MM.1S (cell line): ENCODE measurements around the gene NCSTN.
A peak's percentile ranks its signal among the peaks of the same experiment; 100 is the strongest.

ENCODE experiments used
- DNase-seq: peaks from one replicate; pipeline ENCODE4 v3.0.0-alpha.2; 2015
- H2AFZ ChIP-seq: fragments of 300-600 bp; sonication (generic); 2 replicates; pipeline ENCODE4 v1.6.0; 2016; ENCODE audit warnings: antibody characterized with exemption, low read length
- H3F3A ChIP-seq: fragments of 300-600 bp; sonication (generic); 2 replicates; pipeline ENCODE4 v1.6.1; 2016; ENCODE audit warnings: mild to moderate bottlenecking, antibody characterized with exemption, low read length, moderate library complexity, mixed read lengths; ENCODE audit not compliant: insufficient read depth
- H3K27ac ChIP-seq: fragments of 300-600 bp; sonication (generic); 2 replicates; pipeline ENCODE4 v1.5.1; 2016; ENCODE audit warnings: mild to moderate bottlenecking, low read length
- H3K27me3 ChIP-seq: fragments of 300-600 bp; sonication (generic); replicated peaks from 2 replicates; pipeline ENCODE4 v1.6.0; 2016; ENCODE audit warnings: low read length; ENCODE audit not compliant: insufficient read depth
- H3K36me3 ChIP-seq: fragments of 300-600 bp; sonication (generic); replicated peaks from 2 replicates; pipeline ENCODE4 v1.6.1; 2016; ENCODE audit warnings: mild to moderate bottlenecking, low read length, mixed read lengths; ENCODE audit not compliant: insufficient read depth
- H3K4me1 ChIP-seq: fragments of 300-600 bp; sonication (generic); 2 replicates; pipeline ENCODE4 v1.6.1; 2016; ENCODE audit warnings: low read length, mixed read lengths
- H3K4me2 ChIP-seq: fragments of 300-600 bp; sonication (generic); 2 replicates; pipeline ENCODE4 v1.6.0; 2016; ENCODE audit warnings: low read depth, low read length
- H3K4me3 ChIP-seq: fragments of 300-600 bp; sonication (generic); 2 replicates; pipeline ENCODE4 v1.5.1; 2016; ENCODE audit warnings: low read length, mixed read lengths
- H3K79me2 ChIP-seq: fragments of 300-600 bp; sonication (generic); 2 replicates; pipeline ENCODE4 v1.6.1; 2016; ENCODE audit warnings: mixed run types, low read length, mixed read lengths
- H3K9ac ChIP-seq: fragments of 300-600 bp; sonication (generic); 2 replicates; pipeline ENCODE4 v1.6.1; 2016; ENCODE audit warnings: low read length, mixed read lengths
- H3K9me2 ChIP-seq: fragments of 300-600 bp; sonication (generic); replicated peaks from 2 replicates; pipeline ENCODE4 v1.6.1; 2016; ENCODE audit warnings: mild to moderate bottlenecking, low read length, mixed read lengths; ENCODE audit not compliant: insufficient read depth
- H3K9me3 ChIP-seq: fragments of 300-600 bp; sonication (generic); replicated peaks from 2 replicates; pipeline ENCODE4 v1.6.1; 2016; ENCODE audit warnings: mild to moderate bottlenecking, low read length, mixed read lengths; ENCODE audit not compliant: insufficient read depth
- H4K20me1 ChIP-seq: fragments of 300-600 bp; sonication (generic); 2 replicates; pipeline ENCODE4 v1.6.1; 2016; ENCODE audit warnings: mild to moderate bottlenecking, low read length, moderate library complexity, mixed read lengths; ENCODE audit not compliant: insufficient read depth
- CTCF ChIP-seq: fragments of 300-600 bp; sonication (generic); IDR thresholded peaks from 2 replicates; pipeline ENCODE4 v1.5.1; 2016; ENCODE audit warnings: antibody characterized with exemption, low read length, mixed read lengths
- EZH2 ChIP-seq: fragments of 300-600 bp; sonication (generic); optimal IDR thresholded peaks from 2 replicates; pipeline ENCODE3; 2017; ENCODE audit warnings: low read depth, mild to moderate bottlenecking, antibody characterized with exemption, low read length, mixed read lengths
- EZH2phosphoT487 ChIP-seq: fragments of 300-600 bp; sonication (generic); IDR thresholded peaks from 2 replicates; pipeline ENCODE4 v1.6.1; 2018; ENCODE audit warnings: antibody characterized with exemption, low read length

The NCSTN gene

DNA sequence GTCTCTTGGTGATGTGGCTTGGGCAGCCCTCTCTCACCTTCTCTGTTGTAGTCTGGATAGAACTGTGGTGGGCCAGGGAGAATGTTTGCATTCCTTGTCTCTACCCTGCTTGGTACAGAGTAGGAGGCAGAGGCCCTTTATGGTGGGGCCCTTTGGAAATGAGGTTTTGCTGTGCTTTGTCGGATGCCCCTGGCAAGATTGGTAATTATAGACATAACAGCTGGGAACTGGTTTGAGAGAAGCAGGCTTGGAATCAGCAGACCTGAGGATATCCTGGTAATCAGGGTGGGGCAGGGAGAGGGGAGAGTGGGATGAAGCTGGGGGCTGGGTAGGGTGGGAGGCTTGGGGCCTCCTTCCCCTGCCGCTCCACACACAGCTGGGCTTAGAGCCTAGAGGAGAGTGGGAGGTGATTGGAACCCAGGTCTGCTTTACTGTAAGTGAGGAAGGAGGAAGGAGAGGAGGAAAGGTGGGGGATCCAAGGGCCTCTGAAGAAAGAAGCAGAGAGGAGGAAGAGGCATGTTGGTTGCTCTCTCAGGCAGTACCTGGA is 62.2 kb downstream of the NCSTN start:
- Histone ChIP-seq H3K9ac (no peak overlapping the region), H3K4me1 (no peaks in the 10 kb centered on the region), H3K27me3 (no peaks in the 10 kb centered on the region), H3K9me2 (no peaks in the 10 kb centered on the region), H3K9me3 (no peaks in the 10 kb centered on the region), H3K36me3 (no peaks in the 10 kb centered on the region), H3K27ac (no peak overlapping the region), H4K20me1 (no peaks in the 10 kb centered on the region), H3K79me2 (no peaks in the 10 kb centered on the region), H3F3A (no peaks in the 10 kb centered on the region), H3K4me2 (no peak overlapping the region), H3K4me3 (no peak overlapping the region), H2AFZ (no peak overlapping the region)
- no peak for DNase-seq
- no peak for TF ChIP-seq EZH2phosphoT487
- no peak for TF ChIP-seq EZH2
- no peak for TF ChIP-seq CTCF

DNA sequence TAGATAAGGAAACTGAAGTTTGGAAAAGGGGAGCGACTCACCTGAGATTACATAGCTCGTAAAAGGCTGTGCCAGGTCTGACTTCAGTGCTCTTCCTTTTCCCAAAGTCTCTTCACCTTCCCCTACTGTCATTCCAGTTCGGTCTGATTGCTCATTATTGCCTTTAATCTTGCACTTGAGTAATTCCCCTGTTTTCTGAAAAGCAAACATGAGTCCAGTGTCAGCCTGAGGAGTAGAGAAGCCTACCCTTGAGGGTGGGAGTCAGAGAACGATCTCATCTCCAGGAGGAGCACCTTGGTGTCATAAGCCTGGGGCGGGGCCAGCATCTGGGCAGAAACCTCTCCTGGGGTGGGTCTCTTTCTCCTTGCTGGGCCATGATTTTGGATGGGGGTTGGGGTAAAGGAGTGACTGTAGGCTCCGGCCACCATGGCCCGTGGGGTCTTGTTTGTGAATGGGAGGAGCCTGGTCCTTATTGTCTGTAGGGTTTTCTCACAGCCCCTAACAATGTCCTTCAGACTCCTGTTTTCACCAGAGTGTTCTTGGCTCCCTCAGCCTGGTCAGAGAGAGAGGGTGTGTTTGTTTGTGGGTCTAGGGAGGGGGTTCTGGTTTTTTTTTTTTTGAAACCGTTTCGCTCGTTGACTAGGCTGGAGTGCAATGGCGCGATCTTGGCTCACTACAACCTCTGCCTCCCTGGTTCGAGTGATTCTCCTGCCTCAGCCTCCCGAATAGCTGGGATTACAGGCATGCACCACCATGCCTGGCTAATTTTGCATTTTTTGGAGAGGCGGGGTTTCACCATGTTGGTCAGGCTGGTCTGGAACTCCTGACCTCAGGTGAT is 63.2 kb downstream of the NCSTN start:
- no peaks in the 10 kb centered on the region for H3F3A ChIP-seq
- H3K4me2 ChIP-seq, result no peak overlapping the region
- H3K9me2 ChIP-seq, result no peaks in the 10 kb centered on the region
- TF ChIP-seq EZH2, result no peak
- TF ChIP-seq EZH2phosphoT487, result no peak
- TF ChIP-seq CTCF, result no peak
- H3K9me3 ChIP-seq, result no peaks in the 10 kb centered on the region
- no peaks in the 10 kb centered on the region for H4K20me1 ChIP-seq
- H3K36me3 ChIP-seq, result no peaks in the 10 kb centered on the region
- no peaks in the 10 kb centered on the region for H3K79me2 ChIP-seq
- H2AFZ ChIP-seq, result no peak overlapping the region
- H3K27ac ChIP-seq, result no peak overlapping the region
- no peaks in the 10 kb centered on the region for H3K4me1 ChIP-seq
- no peak overlapping the region for H3K4me3 ChIP-seq
- no peak overlapping the region for H3K9ac ChIP-seq
- DNase-seq, result peak; percentile 3
- H3K27me3 ChIP-seq, result no peaks in the 10 kb centered on the region

DNA sequence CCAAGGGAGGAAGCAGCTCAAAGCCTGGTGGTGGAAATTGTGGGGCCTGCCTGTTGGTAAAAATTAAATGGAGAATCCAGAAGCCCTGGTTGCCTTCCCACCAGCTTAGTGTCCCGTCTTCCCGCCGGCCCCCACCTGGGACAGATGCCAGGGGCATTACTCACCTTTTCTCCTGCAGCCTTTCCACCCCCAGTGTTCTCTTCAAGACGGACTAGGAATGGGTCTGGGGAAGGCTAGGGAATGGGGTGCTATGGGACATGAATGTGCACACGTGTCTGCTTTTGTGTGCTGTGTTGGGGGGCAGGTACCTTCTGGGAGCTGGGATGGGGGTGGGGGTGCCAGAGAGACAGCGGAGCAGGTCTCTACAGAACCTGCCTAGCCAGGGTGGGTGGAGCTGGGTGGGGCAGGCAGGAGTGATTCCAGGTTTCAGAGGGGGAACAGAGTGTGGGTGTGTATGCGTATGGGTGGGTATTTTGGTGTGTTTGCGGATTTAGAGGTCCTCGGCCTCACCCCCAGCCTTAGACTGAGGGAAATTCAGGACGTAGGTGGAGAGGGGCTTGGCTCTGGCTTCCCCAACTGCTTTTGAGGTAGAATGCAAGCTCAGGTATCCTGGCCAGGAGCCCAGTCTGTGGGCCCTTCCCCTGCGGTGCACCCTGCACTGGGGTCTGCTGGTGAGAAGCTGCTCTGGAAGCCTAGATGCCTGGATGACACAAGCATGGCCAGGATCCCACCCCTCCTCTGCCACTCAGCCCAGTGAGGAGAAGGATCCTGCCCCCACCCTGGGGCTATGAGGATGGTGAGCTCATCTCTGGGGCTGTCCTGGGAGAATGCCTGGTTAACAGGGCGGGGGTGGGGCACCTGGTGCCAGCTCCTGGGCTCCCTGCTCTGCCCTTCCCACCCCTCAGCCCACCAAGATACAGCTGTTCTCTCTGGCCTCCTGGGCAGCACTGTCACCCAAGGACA is 64.9 kb downstream of the NCSTN start:
- no peaks in the 10 kb centered on the region for H4K20me1 ChIP-seq
- no peak overlapping the region for H3K4me2 ChIP-seq
- no peaks in the 10 kb centered on the region for H3K9me2 ChIP-seq
- no peak overlapping the region for H2AFZ ChIP-seq
- H3K4me3 ChIP-seq, result no peak overlapping the region
- no peaks in the 10 kb centered on the region for H3K9me3 ChIP-seq
- no peaks in the 10 kb centered on the region for H3K36me3 ChIP-seq
- no peaks in the 10 kb centered on the region for H3K79me2 ChIP-seq
- no peak overlapping the region for H3K9ac ChIP-seq
- no peak for TF ChIP-seq EZH2phosphoT487
- no peak for TF ChIP-seq EZH2
- no peak for TF ChIP-seq CTCF
- no peak for DNase-seq
- no peaks in the 10 kb centered on the region for H3F3A ChIP-seq
- no peaks in the 10 kb centered on the region for H3K27me3 ChIP-seq
- no peaks in the 10 kb centered on the region for H3K4me1 ChIP-seq
- no peak overlapping the region for H3K27ac ChIP-seq
